ENCODE results near the gene SH3RF3.

Gene SH3RF3

DNA sequence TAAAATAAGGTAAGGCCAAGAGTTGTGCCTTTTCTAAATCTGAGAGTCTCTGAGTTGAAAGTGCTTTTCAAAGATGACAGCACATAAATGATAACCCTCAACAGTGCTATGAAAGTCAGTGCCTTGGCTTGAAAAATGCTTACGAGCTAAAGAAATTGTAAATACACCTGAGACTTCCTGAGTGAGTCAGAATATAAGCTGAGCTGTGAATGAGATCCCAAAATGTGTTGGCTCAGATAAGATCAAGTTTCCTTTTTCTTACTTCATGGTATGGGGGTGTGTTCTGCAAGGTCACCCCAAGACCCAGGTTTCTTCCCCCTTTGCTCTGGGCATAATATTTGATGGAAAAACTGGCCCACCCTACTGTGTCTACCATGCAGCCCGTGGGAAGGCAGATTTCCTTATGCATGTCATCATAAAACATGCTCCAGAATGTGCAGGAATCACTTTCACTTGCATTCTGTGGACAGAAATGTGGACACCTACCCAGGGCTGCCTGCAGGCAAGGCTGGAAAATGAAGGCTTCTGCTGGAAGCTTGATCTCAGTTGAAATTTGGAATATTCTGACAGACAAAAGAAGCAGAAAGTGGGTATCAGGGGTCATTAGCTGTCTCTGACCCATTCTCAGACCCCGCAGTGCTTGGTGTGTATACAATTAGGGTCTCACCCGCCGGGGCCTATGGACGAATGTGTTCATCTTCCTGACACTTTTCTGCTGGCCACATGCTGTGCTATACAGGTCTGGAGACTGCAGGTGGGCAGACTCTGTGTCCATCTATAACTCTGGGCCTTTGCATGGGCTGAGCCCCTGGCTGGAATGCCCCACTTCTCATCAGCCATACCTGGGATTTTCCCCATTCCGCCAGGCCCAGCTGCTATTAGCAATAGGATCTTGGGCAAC is 212.6 kb downstream of the SH3RF3 start:
- peak; percentile 48 for DNase-seq

DNA sequence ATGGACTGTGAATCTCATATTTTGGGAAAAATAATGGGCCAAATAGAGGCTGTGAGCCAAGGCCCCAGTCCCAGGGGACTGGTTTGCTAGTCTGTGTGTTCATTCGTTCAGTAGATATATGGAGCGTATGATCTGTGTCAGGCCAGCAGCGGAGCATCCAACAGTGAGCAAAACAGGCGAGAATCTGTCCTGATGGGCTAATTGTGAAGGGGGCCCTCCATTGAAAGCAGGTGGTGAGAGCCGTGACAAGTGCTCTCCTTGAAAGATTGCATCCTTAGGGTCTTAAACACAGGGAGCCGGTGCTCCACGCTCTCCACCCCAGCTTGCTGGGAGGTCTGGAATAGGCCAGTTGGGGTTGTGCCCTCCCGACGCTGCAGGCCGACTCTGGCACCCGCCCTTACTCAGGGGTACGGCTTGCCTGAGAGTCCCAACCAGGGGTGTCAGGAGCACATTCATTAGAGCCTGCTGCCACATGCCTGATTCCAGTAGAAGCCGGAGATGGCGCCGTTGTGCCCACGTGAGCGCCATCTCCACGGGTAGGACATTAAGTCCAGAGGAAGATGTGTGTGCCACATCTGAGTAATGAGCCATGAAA is 213.3 kb downstream of the SH3RF3 start:
- DNase-seq: no peak

DNA sequence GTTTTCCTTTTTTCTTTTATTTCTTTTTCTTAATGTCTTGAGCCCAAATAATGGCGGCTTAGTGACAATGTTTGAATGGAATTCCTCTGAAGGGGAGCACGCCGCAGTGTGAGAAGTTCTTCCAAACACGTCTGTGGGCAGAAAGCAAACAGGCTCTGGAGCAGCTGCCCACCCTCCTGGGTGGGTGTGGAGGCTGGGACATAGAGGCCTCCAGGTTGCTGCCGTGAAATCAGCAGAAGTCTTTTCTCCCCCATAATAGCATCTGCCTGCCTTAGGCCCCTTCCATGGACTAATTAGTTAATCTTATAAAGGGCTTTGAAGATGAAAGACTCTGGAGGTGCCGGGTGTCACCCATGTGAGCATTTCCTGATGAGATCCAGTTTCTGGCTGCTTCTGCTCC is 213.9 kb downstream of the SH3RF3 start:
- no peak for DNase-seq

DNA sequence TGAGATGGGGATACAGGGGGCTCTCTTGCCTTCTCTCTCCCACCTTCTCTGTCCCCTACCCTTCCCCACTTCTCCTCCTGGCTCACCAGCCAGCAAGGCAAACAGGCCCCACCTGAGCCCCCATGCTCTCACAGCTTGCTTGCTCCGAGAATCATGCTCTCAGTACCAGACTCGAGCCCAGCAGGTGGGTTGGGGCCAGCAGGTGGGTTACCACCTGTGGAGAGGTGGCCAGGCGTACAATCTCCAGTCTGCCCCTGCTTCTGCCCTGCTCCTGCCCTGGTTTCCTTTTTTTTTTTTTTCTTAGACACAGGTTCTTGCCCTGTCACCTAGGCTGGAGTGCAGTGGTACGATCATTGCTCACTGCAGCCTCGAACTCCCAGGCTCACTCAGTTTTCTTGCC is 214.5 kb downstream of the SH3RF3 start:
- DNase-seq: no peak

DNA sequence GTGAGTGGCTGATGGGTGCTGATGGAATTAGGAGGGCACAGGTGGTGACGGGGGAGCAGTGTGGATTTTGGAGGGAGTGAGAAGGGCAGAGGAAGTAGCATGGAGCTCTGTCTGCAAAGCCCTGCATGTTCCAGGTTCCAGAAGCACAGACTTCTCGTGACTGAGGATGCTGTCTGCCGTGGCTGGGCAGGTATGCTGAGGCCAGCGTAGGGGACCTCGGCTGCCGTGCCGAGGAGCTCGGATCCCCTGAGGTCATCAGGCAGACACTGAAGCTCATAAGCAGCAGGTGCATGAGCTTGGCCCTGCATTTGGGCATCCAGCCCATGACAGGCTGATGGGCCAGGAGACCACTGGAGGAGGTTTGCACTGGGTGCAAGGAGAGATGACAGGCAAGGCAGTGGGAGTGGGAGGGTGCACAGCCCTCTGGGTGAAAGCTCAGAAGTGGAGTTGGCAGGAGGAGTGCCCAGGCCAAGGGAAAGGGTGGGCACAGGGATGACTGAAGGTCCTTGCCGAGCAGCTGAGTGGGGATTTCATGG is 215.3 kb downstream of the SH3RF3 start:
- DNase-seq: no peak

DNA sequence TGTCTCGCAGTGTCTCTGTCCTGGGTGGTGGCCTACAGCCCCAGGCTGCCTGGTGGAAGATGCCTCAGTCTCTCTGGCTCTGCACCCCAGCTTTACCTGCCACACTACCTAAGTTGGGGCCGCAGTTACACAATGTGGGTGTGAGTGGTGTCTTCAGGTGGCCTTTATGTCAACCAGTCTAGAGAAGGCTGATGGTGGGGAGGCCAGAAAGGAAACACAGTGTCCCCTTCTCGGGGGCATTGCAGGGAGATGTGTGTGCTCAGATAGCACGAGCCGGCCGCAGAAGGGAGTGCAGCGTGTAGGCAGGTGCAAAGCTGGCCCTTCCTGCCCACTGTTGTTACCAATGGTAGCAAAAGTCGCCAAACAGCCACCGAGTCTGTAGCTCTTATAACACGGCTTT is 216.1 kb downstream of the SH3RF3 start:
- no peak for DNase-seq

DNA sequence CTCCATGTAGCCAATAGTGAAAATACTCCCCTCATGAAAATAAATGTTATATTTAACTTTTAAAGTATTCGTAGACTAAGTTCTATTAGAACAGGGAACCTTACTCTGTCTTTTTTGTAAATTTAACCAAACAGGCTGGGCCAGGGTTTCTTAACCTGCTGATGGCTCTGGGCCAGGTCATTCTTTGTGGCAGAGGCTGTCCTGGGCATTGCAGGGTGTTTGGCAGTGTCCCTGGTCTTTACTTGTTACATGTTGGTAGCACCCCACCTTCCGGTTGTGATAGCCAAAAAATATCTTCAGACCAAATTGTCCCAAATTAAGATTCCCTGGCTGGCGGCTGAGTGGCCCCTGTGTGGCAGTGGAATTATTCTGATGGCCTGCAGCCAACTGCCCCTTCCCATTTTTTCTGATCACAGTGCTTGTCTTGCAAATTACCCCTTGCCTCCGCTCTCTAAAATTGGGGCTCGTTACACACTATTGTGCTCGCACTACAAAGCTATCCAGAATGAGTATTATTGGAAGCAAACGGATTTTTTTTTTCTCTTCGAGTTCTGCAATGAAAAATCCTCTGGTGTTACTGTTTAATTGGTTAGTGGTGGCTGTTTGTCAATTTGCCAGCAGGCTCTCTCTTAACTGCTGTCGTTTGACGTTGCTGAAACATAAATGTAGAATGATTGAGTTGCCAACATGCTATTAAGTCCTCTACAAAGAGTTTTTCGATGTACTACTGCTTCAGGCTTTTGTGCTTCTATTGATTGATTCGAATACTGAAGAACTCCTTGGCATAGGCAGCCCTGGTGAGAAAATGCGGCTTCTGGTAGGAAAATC is 216.9 kb downstream of the SH3RF3 start:
- no peak for DNase-seq

DNA sequence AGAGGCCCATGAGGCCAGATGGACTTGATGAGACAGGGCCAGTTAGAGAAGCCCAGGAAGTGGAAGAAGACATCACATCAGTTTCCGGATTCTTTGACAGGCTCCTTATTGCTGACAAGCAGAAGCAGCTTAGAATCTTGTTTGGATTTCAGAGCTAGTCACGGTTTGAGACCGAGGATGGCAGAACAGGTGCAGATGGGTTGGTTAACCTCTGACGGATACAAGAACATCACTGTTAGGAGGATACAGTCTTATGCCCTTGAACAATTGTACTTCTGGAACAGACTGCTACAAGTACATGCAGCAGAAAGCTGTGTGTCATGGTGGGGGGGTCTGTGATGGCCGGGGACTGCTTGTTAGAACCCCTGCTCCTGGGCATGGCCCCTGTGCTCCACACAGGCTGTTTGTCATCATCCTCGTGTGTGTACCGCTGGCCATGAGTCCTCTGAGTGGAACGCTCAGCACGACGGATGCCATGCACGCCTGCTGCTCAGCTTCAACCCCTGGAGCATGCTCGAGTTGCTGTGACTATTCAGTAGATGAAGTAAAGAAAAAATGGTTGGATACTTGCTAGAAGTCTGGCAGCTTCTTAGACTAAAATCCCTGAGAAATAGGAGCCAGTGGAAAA is 217.7 kb downstream of the SH3RF3 start:
- DNase-seq: no peak

DNA sequence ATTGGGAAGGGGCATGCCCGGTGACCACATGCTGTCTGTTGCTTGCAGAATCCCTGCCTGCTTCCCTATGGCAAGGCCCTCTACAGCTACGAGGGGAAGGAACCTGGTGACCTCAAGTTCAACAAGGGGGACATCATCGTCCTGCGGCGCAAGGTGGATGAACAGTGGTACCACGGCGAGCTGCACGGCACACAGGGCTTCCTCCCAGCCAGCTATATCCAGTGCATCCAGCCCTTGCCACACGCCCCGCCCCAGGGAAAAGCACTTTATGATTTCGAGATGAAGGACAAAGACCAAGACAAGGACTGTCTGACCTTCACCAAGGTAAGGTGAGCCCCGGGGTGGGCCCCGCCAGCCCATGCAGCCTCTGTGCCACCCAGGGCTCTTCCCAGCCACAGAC is 218.6 kb downstream of the SH3RF3 start:
- DNase-seq: no peak

DNA sequence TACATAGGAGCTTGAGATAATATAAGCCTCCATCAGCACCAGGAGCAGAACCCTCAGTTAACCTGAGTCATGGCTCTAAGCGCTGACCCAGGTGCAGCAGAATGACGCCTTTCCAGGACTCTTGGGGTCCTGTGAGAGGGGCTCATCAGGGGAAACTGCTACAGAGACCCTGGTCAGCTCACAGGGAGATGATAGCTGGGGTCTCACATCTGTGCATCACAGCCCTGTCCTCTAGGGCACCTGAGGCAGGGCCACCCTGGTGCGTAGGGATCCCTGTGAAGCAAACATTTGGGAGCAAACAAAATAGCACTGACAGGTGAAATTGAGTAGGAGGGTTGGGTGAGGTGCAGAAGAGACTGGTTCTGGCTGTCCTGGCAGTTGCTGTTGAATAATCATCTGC is 219.2 kb downstream of the SH3RF3 start:
- no peak for DNase-seq

DNA sequence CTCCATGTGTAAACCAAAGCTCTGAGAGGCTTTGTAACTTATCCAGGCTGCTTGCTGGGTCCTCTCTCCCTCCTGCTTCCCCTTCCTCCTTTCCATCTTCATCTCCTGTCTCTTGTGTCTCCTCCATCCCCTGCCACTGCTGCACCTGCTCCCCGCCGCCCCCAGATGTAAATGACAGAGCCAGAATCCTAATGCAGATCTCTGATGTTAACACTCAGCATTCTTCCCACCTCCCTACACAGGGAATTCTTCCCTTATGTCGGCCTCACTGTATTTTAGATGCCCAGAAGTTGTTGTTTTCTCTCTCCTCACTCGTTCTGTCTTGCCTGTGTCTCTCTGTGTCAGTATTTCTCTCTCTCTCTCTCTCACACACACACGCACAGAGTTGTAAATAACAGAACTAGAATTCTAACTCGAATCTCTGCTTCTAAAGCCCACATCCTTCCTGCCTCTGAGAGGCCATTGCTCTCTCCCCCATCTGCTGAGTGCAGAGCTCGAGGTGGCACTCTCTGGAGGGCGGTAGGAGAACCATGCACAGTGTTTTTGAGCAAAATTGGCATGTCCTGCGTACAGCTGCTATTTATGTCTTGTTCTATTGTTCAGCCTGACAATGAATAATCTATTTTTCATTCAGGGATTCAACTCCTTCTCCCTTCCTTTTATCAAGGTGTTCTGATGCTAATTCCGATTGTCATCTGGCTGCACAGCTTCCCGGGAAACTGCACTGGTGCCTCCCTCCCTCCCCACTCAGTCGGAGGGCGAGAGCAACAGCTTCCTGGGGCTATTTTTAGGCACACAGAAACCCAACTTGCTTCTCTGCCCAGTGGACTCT is 219.9 kb downstream of the SH3RF3 start:
- peak; percentile 63 for DNase-seq

DNA sequence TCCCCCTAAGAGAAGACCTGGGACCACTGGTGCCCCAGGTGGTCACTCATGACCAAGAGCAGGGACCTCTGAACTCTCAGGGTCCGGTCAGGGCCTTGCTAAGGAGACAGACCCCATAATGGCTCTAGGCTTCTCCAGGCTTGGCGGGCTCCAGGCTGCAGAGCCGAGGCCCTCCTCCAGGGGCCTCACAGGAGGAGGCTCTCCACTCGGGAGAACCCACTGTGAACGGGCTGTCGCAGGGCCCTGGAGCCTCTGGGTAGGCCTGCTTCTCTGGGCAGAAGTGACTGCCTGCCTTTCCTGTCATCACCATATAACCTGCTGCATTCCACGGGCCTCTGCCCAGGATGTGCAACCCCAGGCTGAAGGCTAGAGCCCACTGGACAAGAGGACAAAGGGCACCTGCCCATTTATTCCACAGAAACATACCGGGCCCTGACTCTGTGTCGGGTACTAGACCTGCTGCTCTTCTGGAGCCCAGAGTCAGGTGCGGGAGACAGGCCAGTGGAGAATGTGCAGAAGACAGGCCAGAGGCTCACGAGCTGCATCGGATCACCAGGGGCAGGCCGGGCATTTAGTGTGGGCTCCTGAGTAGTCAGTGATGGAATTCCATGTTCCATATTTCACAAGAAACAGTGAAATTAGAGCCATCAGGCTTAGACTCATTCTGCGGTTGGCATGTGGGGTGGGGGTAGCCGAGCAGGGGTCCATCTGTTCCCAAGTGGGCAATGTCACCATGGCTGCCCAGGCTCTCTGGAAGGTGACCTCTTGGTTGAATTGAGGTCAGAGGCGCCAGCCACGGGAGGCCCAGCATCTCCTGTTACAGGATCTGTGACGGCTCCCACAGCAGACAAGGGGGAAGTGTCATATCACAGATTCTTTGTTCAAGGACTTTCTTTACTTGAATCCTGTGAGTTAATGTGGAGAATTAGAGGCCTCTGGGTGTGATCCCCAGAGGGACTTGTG is 220.8 kb downstream of the SH3RF3 start:
- DNase-seq: no peak

DNA sequence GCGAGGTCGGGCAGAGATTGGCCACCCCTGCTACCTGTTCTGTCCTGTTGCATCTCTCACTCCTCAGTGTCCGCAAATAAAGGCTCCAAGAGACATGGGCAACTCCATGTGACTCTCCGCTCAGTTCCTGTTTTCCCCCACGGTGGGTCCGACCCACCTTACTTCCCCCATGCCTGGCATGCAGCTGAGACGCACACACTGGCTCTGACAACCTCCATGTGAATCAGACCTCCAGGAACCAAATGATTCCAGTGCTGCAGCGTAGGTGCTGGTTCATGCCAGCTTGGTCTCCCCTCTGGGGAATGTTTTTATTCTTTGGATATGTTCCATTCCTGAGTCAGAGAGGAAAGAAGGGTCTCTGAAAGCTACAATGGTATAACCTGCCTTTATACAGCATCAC is 221.5 kb downstream of the SH3RF3 start:
- no peak for DNase-seq

DNA sequence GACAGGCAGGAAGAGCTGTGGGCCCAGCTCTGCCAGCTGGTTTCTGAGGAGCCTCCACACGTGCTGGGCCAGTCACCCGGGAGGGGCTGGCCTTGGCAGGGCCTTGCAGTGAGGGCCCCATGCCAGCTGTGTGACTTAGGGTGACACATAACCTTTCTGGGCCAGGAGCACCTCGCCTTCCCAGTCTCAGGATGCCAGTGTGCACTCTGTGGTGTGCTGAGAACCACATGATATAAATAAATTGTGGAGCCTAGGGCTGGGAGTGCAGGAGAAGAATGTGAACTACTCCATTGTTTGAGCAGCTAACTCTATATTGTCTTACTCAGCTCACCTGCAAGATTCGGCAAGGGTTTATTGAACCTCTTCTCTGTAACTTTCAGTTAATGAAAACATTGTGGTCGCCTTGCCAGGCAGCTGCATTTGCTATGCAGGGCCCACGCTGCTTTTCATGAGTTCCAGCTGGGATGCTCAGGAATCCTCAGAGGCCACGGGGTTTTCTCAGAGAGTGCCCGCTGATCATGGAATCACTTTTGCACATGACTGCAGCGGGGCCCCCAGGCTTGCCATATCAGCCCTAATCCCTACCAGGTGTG is 222.3 kb downstream of the SH3RF3 start:
- DNase-seq: no peak

DNA sequence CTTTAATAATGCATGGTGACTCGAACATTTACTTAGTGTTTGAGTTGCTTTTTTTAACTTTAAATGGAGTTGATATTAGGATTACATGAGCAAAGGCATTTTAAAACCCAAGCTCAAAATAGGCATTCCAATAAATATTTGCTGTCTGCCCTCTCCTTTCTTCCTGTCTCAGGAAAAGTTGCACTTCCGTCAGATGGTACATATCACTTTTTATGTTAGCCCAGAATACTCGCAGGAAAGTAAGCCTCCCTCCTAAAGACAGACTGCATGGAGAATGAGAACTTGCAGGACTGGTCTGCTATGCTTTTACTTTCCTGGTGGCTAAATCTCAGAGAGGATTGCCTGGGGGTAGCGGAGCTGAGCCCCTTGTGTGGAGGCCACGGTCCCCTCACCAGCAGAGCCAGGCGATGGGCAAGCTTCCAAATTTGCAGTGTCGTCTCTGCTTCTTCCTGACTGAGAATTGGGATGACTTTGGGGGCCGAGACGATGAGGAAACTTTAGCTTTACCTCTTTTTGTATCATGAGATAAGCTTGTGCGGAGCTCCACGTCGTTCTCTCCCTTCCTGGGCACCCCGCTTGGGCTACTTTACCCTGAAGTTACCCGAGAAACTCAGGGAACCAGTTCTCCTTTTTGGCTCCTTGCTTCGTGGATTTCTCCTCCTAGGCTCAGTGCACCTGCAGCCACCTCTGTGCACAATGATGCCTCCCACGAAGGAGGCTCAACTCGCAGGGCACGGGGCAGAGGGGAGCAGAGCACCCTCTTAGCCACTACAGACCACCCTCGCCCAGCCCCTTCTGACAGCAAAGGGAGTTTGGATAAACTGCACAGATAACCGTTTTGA is 223.3 kb downstream of the SH3RF3 start:
- DNase-seq: no peak

DNA sequence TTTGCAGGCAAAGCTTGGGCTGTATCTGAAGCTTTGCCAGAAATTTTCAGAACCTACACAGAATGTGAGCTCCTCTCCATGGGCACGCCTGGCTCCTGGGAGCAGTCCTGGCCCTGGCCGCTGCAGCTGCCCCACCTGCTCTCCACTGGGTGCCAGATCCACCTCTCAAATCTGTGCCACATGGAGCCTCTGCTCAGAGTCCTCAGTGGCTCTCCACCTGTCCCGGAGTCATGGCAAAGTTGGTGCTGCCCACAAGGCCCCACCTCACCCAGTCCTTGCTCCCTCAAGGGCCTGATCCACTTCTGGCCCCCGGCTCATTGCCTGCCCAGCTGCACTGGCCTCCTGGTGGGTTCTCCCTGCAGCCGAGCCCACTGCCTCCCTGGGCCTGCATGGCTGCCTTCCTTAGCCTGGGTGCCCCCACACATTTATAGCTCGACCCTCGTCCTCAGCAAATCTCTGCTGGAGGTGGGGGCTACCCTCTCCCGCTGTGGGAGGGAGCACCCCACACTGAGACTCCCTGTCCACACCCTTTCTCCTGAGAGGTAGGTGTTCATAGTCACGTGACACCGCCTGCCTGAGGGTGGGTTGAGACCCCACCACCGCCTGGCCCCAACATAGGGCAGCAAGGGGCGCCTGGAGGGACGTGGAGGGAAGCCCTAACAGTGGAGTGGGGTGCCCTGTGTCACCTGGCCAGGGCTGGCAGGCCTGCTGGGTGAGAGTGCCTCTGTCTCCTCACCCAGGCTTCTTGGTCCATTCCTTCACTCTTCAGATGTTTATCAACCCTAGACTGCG is 224.1 kb downstream of the SH3RF3 start:
- DNase-seq: no peak

DNA sequence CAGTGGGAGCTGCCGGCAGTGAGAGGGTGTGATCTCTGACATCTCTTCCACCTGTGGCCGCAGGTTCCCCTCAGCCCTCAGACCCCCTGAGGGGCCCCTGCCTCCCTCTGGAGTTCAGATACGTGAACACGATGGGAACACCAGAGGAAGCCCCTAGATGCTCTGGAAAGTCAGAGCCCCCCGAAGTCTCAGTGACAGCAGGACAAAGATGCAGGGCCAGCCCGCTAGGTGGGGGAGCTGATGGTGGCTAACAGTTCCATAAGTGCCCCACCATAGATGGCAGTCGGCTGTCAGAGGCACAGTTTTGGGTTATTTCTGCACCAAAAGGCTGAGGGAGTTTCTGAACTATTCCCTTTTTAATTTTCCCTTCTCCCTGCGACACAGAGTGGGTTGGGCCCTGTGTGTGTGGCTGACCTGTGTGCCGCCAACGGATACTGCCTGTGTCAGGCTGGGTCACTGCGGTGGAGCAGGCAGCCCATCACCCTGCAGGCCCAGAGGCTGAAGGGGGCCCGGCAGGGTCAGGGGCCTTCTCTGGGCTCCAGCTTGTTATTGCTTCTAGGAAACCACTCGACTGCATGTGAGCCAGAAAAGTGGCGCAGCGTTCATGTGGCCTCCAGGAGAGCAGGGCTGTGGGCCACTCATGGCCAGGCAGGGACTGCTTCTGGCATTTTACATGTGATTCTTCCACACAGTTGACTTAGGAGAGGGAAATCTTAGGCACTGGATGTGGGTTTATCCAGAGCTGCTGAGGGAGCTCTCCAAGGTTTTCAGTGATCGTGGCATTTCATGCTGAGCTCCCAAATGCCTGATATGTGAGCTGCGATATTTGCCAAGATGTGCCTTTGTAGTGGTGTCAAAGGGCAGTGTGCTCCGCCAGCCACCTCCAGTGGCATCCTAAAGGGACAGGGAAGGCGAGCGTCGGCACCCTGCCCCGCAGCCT is 225.1 kb downstream of the SH3RF3 start:
- no peak for DNase-seq

All from activated CD4-positive, alpha-beta T cell treated with anti-CD3 and anti-CD28 coated beads, Interleukin-10, Interleukin-2, amounts not matched to agents 100 ng/mL and 50 ng/mL, durations not matched to agents 16 hours and 8 hours (primary cell).